ENCODE data around the gene PODNL1. TPM values are rescaled to one million over a fixed set of nuclear protein-coding genes. Genes with fewer than 3 reads are reported as not detected.

The PODNL1 gene
- total RNA-seq, 6 experiments from 2014 or later: 0.19 to 0.33 TPM; not detected in 4

DNA sequence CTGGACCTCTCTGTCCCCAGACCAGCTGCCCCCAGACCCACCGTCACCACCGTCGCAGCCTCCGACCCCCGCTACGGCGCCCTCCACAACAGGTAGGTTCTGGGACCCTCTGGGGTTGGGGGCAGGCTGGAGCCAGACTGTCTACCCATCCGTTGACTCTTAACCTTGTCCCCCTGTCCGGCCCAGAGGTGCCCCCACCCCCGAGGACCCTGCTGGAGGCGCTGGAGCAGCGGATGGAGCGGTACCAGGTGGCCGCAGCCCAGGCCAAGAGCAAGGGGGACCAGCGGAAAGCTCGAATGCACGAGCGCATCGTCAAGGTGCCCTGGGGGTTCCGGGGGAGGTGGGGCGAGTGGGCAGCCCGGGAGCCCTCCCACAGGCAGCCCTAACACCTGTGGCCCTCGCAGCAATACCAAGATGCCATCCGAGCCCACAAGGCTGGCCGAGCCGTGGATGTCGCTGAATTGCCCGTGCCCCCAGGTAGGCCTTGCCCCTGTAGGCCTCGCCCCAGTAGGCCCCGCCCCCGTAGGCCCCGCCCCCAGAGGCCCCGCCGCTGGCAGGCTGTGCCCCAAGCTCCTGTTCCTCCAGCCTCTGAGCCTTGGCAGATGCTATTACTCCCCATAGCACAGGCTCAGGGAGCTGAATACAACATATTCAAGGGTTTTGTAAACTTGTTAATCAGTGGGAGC, 19.3 kb downstream of the PODNL1 start:
- TF ChIP-seq, protein P1, sequence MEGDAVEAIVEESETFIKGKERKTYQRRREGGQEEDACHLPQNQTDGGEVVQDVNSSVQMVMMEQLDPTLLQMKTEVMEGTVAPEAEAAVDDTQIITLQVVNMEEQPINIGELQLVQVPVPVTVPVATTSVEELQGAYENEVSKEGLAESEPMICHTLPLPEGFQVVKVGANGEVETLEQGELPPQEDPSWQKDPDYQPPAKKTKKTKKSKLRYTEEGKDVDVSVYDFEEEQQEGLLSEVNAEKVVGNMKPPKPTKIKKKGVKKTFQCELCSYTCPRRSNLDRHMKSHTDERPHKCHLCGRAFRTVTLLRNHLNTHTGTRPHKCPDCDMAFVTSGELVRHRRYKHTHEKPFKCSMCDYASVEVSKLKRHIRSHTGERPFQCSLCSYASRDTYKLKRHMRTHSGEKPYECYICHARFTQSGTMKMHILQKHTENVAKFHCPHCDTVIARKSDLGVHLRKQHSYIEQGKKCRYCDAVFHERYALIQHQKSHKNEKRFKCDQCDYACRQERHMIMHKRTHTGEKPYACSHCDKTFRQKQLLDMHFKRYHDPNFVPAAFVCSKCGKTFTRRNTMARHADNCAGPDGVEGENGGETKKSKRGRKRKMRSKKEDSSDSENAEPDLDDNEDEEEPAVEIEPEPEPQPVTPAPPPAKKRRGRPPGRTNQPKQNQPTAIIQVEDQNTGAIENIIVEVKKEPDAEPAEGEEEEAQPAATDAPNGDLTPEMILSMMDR (IDR thresholded peaks at IDR 0.05): no peak
- TF ChIP-seq POLR2A (IDR thresholded peaks at IDR 0.05): no peak
- Histone ChIP-seq H3K4me1 (peaks cover 0 to 24% (median 0%) of the 10 kb centered on the region in 4 donors), H3K4me3 (no peak overlapping the region), H3K36me3 (peaks cover 0 to 37% (median 21%) of the 10 kb centered on the region in 4 donors), H3K27me3 (no peaks in the 10 kb centered on the region), H3K27ac (no peak overlapping the region), H3K9me3 (no peaks in the 10 kb centered on the region)
- no peak for DNase-seq
- peak in 1 of 4 donors; percentile 4 for ATAC-seq
- intact Hi-C loops (cut with DNase I): no loop called here
- WGBS (ENCODE audit: insufficient coverage, low coverage, low lambda C conversion rate, missing lambda C conversion rate): 99% methylated on average over 14 of the region's 34 CpGs

DNA sequence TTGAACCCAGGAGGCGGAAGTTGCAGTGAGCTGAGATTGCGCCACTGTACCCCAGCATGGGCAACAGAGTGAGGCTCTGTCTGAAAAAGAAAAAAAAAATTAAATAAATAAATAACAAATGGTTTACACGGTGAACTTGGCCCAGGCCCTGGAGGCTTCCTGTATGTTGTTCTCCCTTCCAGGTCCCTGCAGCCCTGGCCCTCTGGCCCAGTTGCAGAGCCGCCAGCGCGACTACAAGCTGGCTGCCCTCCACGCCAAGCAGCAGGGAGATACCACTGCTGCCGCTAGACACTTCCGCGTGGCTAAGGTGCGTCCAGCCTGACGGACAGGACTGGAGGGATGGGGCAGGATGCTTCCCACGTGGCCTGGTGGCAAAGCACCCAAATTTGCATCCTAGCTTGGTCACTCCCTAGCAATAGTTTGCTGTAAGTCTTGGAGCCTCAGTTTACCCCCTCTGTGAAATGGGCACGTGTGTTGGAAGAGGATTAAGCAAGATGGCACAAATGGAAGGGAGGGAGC, 20.3 kb downstream of the PODNL1 start:
- Histone ChIP-seq H3K27ac (peak overlapping the region in 2 of 3 donors; percentile 24 to 52), H3K4me3 (no peak overlapping the region), H3K4me1 (peaks cover 0 to 24% (median 0%) of the 10 kb centered on the region in 4 donors), H3K9me3 (no peaks in the 10 kb centered on the region), H3K27me3 (no peaks in the 10 kb centered on the region), H3K36me3 (peaks cover 0 to 34% (median 16%) of the 10 kb centered on the region in 4 donors)
- TF ChIP-seq, protein P1 (IDR thresholded peaks at IDR 0.05): no peak
- TF ChIP-seq POLR2A (IDR thresholded peaks at IDR 0.05): no peak
- peak; percentile 87 to 97 (median 93) for ATAC-seq
- WGBS (ENCODE audit: insufficient coverage, low coverage, low lambda C conversion rate, missing lambda C conversion rate): 47% methylated on average over 3 of the region's 14 CpGs
- peak; percentile 88 to 94 (median 91) for DNase-seq
- intact Hi-C loops (cut with DNase I): no loop called here

DNA sequence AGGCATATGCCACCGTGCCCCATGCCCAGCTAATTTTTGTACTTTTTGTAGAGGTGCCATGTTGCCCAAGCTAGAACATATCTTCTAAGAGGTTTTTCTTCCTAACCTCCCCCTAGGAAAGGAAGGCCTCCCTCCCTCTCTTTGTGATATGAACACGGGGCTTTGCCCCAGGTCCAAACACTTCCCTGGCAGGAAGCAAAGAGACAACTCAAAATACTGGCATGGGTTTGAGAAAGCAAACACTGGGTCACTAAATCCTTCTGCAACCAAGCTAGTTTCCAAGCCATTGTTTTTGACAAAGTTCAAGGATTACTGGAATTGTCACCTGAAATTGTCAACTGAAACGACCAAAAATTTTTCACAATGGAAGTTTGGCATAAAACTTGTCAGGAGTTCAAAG, 23.4 kb downstream of the PODNL1 start:
- H3K27me3 ChIP-seq: no peaks in the 10 kb centered on the region
- peak overlapping the region in 1 of 3 donors; percentile 34 for H3K27ac ChIP-seq
- H3K9me3 ChIP-seq: no peaks in the 10 kb centered on the region
- DNase-seq (no peak), ATAC-seq (peak in 2 of 4 donors; percentile 31 to 50)
- peaks cover 0 to 23% (median 4%) of the 10 kb centered on the region in 4 donors for H3K36me3 ChIP-seq
- no peak overlapping the region for H3K4me3 ChIP-seq
- TF ChIP-seq POLR2A (IDR thresholded peaks at IDR 0.05): no peak
- TF ChIP-seq, protein P1 (IDR thresholded peaks at IDR 0.05): no peak
- WGBS (ENCODE audit: insufficient coverage, low coverage, low lambda C conversion rate, missing lambda C conversion rate): 42% methylated on average over 3 of the region's 3 CpGs
- peaks cover 0 to 36% (median 0%) of the 10 kb centered on the region in 4 donors for H3K4me1 ChIP-seq
- intact Hi-C loops (cut with DNase I): no loop called here

DNA sequence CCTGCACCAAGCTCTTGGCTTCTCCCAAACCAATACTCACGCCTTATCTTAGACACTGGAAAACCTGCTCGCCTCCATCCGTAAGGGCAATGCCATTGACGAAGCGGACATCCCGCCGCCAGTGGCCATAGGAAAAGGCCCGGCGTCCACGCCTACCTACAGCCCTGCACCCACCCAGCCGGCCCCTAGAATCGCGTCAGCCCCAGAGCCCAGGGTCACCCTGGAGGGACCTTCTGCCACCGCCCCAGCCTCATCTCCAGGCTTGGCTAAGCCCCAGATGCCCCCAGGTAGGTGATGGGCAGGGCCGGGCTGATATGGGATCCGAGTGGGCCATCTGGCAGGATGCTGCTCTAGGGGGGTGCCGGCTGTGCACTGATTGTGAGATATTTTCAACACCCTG, 24.9 kb downstream of the PODNL1 start:
- DNase-seq (no peak), ATAC-seq (no peak)
- no peak for TF ChIP-seq POLR2A (IDR thresholded peaks at IDR 0.05)
- TF ChIP-seq, protein P1 (IDR thresholded peaks at IDR 0.05): no peak
- Histone ChIP-seq H3K27ac (no peak overlapping the region), H3K36me3 (peaks cover 0 to 16% (median 0%) of the 10 kb centered on the region in 4 donors), H3K9me3 (no peaks in the 10 kb centered on the region), H3K4me1 (peaks cover 0 to 36% (median 0%) of the 10 kb centered on the region in 4 donors), H3K4me3 (no peak overlapping the region), H3K27me3 (no peaks in the 10 kb centered on the region)
- WGBS (ENCODE audit: insufficient coverage, low coverage, low lambda C conversion rate, missing lambda C conversion rate): 100% methylated on average over 1 of the region's 17 CpGs
- intact Hi-C loops (cut with DNase I): no loop called here

Measured in right lobe of liver (tissue), 6 donors.